Panc1 (cell line): Measurements from ENCODE around the gene MTFR1L. TPM values are rescaled to one million over a fixed set of nuclear protein-coding genes. Genes with fewer than 3 reads are reported as not detected.

Experiments
- ATAC-seq: fragments of 200-7000 bp; cut with Tn5 transposase; 2 replicates; pipeline ENCODE4 v1.9.1; 2020; ENCODE audit warnings: mild to moderate bottlenecking, moderate library complexity
- BruUV-seq: library from RNA; stranded (reverse); fragments of 400-500 nt; replicated peaks from 2 replicates; lab custom pipeline; 2021; lab: Mats Ljungman, UMichigan
- CTCF ChIA-PET: fragments of 300-600 bp; sonication (Branson Sonifier 250); formaldehyde crosslinking; loops from one replicate; lab custom pipeline; 2022; ENCODE audit warnings: antibody characterized with exemption; lab: Charles Lee
- POLR2A ChIA-PET: fragments of 300-600 bp; sonication (Branson Sonifier 250); formaldehyde crosslinking; loops from one replicate; lab custom pipeline; 2022; ENCODE audit warnings: antibody characterized with exemption; lab: Charles Lee
- DNase-seq: peaks from one replicate; pipeline ENCODE4 v3.0.0-alpha.2; 2010; ENCODE audit warnings: low read depth, low spot score
- H3K27ac ChIP-seq: 2 replicates; pipeline ENCODE4 v1.5.1; 2011; ENCODE audit warnings: mild to moderate bottlenecking, low read length, inconsistent platforms
- H3K27me3 ChIP-seq: fragments of 200-500 bp; sonication (Bioruptor generic); 2 replicates; pipeline ENCODE4 v1.6.0; 2014; ENCODE audit warnings: low read length, inconsistent platforms; ENCODE audit not compliant: control insufficient read depth, insufficient read depth
- H3K36me3 ChIP-seq: fragments of 200-500 bp; sonication (Bioruptor generic); 2 replicates; pipeline ENCODE4 v1.5.1; 2014; ENCODE audit warnings: inconsistent platforms, mild to moderate bottlenecking, low read length, moderate library complexity; ENCODE audit not compliant: control insufficient read depth, insufficient read depth
- H3K4me1 ChIP-seq: 2 replicates; pipeline ENCODE4 v1.5.1; 2011; ENCODE audit warnings: inconsistent platforms, mild to moderate bottlenecking, low read length, moderate library complexity; ENCODE audit not compliant: control insufficient read depth, insufficient read depth
- H3K4me3 ChIP-seq, 2 experiments: 2 replicates each; pipeline ENCODE4 v1.5.1; 2011 to 2012; ENCODE audit warnings: low read depth in 2 of 2, low read length in 2 of 2, mild to moderate bottlenecking in 2 of 2, inconsistent platforms in 1 of 2, moderate library complexity in 1 of 2
- H3K9me3 ChIP-seq: fragments of 200-500 bp; sonication (Bioruptor generic); 2 replicates; pipeline ENCODE4 v1.5.1; 2014; ENCODE audit warnings: low read depth, mild to moderate bottlenecking, inconsistent platforms, low read length, moderate library complexity; ENCODE audit not compliant: control insufficient read depth, insufficient read depth
- CTCF ChIP-seq: fragments of 450-650 bp; IDR thresholded peaks from 2 replicates; pipeline ENCODE4 v1.5.1; 2017; ENCODE audit warnings: mild to moderate bottlenecking
- POLR2AphosphoS5 ChIP-seq: IDR thresholded peaks from 2 replicates; pipeline ENCODE4 v1.6.1; 2012; ENCODE audit warnings: mild to moderate bottlenecking, low read depth, low read length, moderate library complexity
- REST ChIP-seq, 2 experiments: IDR thresholded peaks; 2 replicates each; pipeline ENCODE4 v1.6.1; 2011 to 2012; ENCODE audit warnings: low read depth in 2 of 2, control low read depth in 1 of 2, low read length in 1 of 2, mild to moderate bottlenecking in 1 of 2, moderate library complexity in 1 of 2; ENCODE audit not compliant: insufficient read depth in 1 of 2
- SIN3A ChIP-seq: IDR thresholded peaks from 2 replicates; pipeline ENCODE4 v1.6.1; 2012; ENCODE audit warnings: low read depth, mild to moderate bottlenecking, low read length, moderate library complexity, borderline replicate concordance; ENCODE audit not compliant: insufficient read depth
- TCF7L2 ChIP-seq: IDR thresholded peaks from 2 replicates; pipeline ENCODE4 v1.6.1; 2011; ENCODE audit warnings: mild to moderate bottlenecking, low read depth, low read length, inconsistent platforms
- in situ Hi-C: cut with HindIII; loops from 2 replicates; pipeline ENCODE4 v1.10.0; 2016; ENCODE audit warnings: low sequenced_read_pairs, low pct_unique_long_range_greater_than_20kb
- intact Hi-C: fragments of 100-400 bp; cut with micrococcal nuclease; formaldehyde crosslinking; loops from one replicate; pipeline ENCODE4 v1.10.0; 2022; ENCODE audit not compliant: unreplicated experiment
- total RNA-seq: library from RNA; stranded (reverse); gene quantifications from one replicate; pipeline ENCODE4 v1.2.1, GENCODE V29; 2021; ENCODE audit not compliant: unreplicated experiment

MTFR1L gene
- total RNA-seq, 1 experiment from 2014 or later = 68.5 TPM

- ATAC-seq (no peak), DNase-seq (no peak)
- no peak overlapping the region for H3K4me3 ChIP-seq
- intact Hi-C loops (no loop called here), in situ Hi-C loops (no loop called here)
- POLR2A ChIA-PET = interaction anchor here (0.6 kb wide), 1 partner anchor 130 kb away, joined by 4 read pairs; no protein-coding TSS in a partner anchor
- H3K36me3 ChIP-seq = no peaks in the 10 kb centered on the region
- H3K27me3 ChIP-seq = no peaks in the 10 kb centered on the region
- no peak overlapping the region for H3K27ac ChIP-seq
- H3K9me3 ChIP-seq = no peaks in the 10 kb centered on the region
- TF ChIP-seq TCF7L2 = no peak
- no peak for TF ChIP-seq SIN3A
- TF ChIP-seq REST (IDR thresholded peaks at IDR 0.05; ENCODE audit: insufficient read depth in 1 of 2, low read depth in 2 of 2, low read length in 1 of 2) = no peak
- TF ChIP-seq CTCF = no peak
- no peaks in the 10 kb centered on the region for H3K4me1 ChIP-seq
- CTCF ChIA-PET = no interaction called here
- BruUV-seq = no TSS peak
Measured at GRCh38 chr1:25808481-25809244, 11.1 kb upstream of the MTFR1L start.

GRCh38 chr1:25809283-25809926 lies 10.3 kb upstream of the MTFR1L start:
- DNase-seq (no peak), ATAC-seq (no peak)
- in situ Hi-C loops = no loop called here
- ChIA-PET POLR2A (interaction anchor here (0.5 to 0.6 kb wide), 2 partner anchors 8 to 131 kb away, joined by 3 to 4 read pairs; no protein-coding TSS in a partner anchor), CTCF (interaction anchor here (0.6 kb wide), 1 partner anchor 288 kb away, joined by 9 read pairs; no protein-coding TSS in a partner anchor)
- Histone ChIP-seq H3K27me3 (no peaks in the 10 kb centered on the region), H3K4me1 (no peaks in the 10 kb centered on the region), H3K9me3 (no peaks in the 10 kb centered on the region), H3K36me3 (no peaks in the 10 kb centered on the region), H3K27ac (no peak overlapping the region), H3K4me3 (no peak overlapping the region)
- no TSS peak for BruUV-seq
- intact Hi-C loops = no loop called here
- no peak for TF ChIP-seq TCF7L2
- no peak for TF ChIP-seq CTCF
- TF ChIP-seq POLR2AphosphoS5 = no peak
- TF ChIP-seq SIN3A = no peak
- TF ChIP-seq REST (IDR thresholded peaks at IDR 0.05; ENCODE audit: insufficient read depth in 1 of 2, low read depth in 2 of 2, low read length in 1 of 2) = no peak
